Smooth muscle cell (in vitro differentiated cells): Measurements from ENCODE around the gene LRFN2. TPM values are rescaled to one million over a fixed set of nuclear protein-coding genes. Genes with fewer than 3 reads are reported as not detected.

Experiments
- DNase-seq: peaks from one replicate; lab custom pipeline; 2025; ENCODE audit not compliant: unreplicated experiment; lab: John Stamatoyannopoulos, UW
- H2AFZ ChIP-seq: fragments of 200-600 bp; sonication (generic); 2 replicates; pipeline ENCODE4 v1.6.0; 2016; ENCODE audit warnings: antibody characterized with exemption, low read depth, mild to moderate bottlenecking
- H3F3A ChIP-seq: fragments of 200-600 bp; sonication (generic); 2 replicates; pipeline ENCODE4 v1.6.0; 2017; ENCODE audit warnings: antibody characterized with exemption, low read depth
- H3K27ac ChIP-seq: fragments of 200-600 bp; sonication (generic); 2 replicates; pipeline ENCODE4 v1.5.1; 2016; ENCODE audit warnings: low read depth, mild to moderate bottlenecking
- H3K27me3 ChIP-seq: fragments of 200-600 bp; sonication (generic); 2 replicates; pipeline ENCODE4 v1.6.1; 2016; ENCODE audit warnings: low read depth, mild to moderate bottlenecking
- H3K36me3 ChIP-seq: fragments of 200-600 bp; sonication (generic); 2 replicates; pipeline ENCODE4 v1.5.1; 2016; ENCODE audit warnings: low read depth
- H3K4me1 ChIP-seq: fragments of 200-600 bp; sonication (generic); 2 replicates; pipeline ENCODE4 v1.5.1; 2016; ENCODE audit warnings: low read depth
- H3K4me2 ChIP-seq: fragments of 200-600 bp; sonication (generic); 2 replicates; pipeline ENCODE4 v1.6.0; 2016; ENCODE audit warnings: mild to moderate bottlenecking
- H3K4me3 ChIP-seq: fragments of 200-600 bp; sonication (generic); 2 replicates; pipeline ENCODE4 v1.5.1; 2016; ENCODE audit warnings: mild to moderate bottlenecking
- H3K79me2 ChIP-seq: fragments of 200-600 bp; sonication (generic); 2 replicates; pipeline ENCODE4 v1.6.0; 2016; ENCODE audit warnings: low read depth, mild to moderate bottlenecking
- H3K9ac ChIP-seq: fragments of 200-600 bp; sonication (generic); 2 replicates; pipeline ENCODE4 v1.6.0; 2016; ENCODE audit warnings: low read depth
- H3K9me3 ChIP-seq: fragments of 200-600 bp; sonication (generic); replicated peaks from 2 replicates; pipeline ENCODE4 v1.5.1; 2016; ENCODE audit warnings: low read depth
- H4K20me1 ChIP-seq: fragments of 200-600 bp; sonication (generic); 2 replicates; pipeline ENCODE4 v1.6.0; 2016; ENCODE audit warnings: low read depth
- WGBS: methylation state at CpG from one replicate; pipeline ENCODE4 v1.1.7; 2016; ENCODE audit warnings: low lambda C conversion rate; 5-methylcytosine and 5-hydroxymethylcytosine counted together
- polyA plus RNA-seq: library from polyadenylated mRNA; unstranded; fragments of >200 nt; fragmentation: Nextera tagmentation; extraction: Ambion mirVana; gene quantifications from 2 replicates; pipeline ENCODE4 v1.2.1, GENCODE V29; 2016
- total RNA-seq: library from RNA; depleted of rRNA; stranded (reverse); fragments of >200 nt; gene quantifications from 2 replicates; pipeline ENCODE4 v1.2.3, GENCODE V29; 2014
- TF ChIP-seq, protein P1 (sequence below): fragments of 200-600 bp; sonication (generic); IDR thresholded peaks from 2 replicates; pipeline ENCODE4 v1.5.1; 2017; ENCODE audit warnings: borderline replicate concordance, mild to moderate bottlenecking, antibody characterized with exemption; ENCODE audit not compliant: insufficient read depth, poor library complexity, severe bottlenecking

The LRFN2 gene
- total and polyA plus RNA-seq, 2 experiments from 2014 or later, result 0.04 to 0.57 TPM

DNA sequence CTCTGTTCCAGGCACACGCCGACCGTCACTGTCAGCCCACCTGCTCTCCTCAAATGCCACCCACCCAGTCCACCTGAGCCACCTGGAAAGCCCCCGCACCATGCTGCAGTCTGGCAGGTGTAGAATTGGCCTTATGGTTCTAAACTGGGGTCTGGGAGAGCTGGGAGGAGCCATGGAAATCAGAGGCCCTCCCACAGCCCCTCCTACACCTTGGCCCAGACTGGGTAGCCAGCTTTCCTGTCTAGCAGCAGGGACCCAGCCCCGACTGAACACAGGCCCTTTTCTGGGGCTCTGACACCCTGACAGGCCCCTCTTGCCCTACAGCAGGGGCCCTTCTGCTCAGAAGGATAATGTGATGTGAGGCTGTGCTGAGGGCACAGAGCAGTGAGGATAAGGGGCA, 31.1 kb downstream of the LRFN2 start:
- Histone ChIP-seq H2AFZ (no peak overlapping the region), H3K9me3 (no peaks in the 10 kb centered on the region), H3K4me3 (no peak overlapping the region), H3K36me3 (no peaks in the 10 kb centered on the region), H3K27ac (no peak overlapping the region), H3K27me3 (peaks cover 30% of the 10 kb centered on the region), H3K9ac (no peak overlapping the region), H3K4me1 (no peaks in the 10 kb centered on the region), H4K20me1 (no peaks in the 10 kb centered on the region), H3K4me2 (no peak overlapping the region), H3K79me2 (no peaks in the 10 kb centered on the region), H3F3A (no peaks in the 10 kb centered on the region)
- TF ChIP-seq, protein P1, sequence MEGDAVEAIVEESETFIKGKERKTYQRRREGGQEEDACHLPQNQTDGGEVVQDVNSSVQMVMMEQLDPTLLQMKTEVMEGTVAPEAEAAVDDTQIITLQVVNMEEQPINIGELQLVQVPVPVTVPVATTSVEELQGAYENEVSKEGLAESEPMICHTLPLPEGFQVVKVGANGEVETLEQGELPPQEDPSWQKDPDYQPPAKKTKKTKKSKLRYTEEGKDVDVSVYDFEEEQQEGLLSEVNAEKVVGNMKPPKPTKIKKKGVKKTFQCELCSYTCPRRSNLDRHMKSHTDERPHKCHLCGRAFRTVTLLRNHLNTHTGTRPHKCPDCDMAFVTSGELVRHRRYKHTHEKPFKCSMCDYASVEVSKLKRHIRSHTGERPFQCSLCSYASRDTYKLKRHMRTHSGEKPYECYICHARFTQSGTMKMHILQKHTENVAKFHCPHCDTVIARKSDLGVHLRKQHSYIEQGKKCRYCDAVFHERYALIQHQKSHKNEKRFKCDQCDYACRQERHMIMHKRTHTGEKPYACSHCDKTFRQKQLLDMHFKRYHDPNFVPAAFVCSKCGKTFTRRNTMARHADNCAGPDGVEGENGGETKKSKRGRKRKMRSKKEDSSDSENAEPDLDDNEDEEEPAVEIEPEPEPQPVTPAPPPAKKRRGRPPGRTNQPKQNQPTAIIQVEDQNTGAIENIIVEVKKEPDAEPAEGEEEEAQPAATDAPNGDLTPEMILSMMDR, result no peak
- no peak for DNase-seq
- 83% methylated on average over 5 of the region's 5 CpGs for WGBS

- H3K9me3 ChIP-seq, result no peaks in the 10 kb centered on the region
- no peak for DNase-seq
- H3K4me3 ChIP-seq, result no peak overlapping the region
- no peaks in the 10 kb centered on the region for H3K4me1 ChIP-seq
- no peaks in the 10 kb centered on the region for H3K79me2 ChIP-seq
- H3F3A ChIP-seq, result no peaks in the 10 kb centered on the region
- 74% methylated on average over 8 of the region's 8 CpGs for WGBS
- H3K27me3 ChIP-seq, result peaks cover 30% of the 10 kb centered on the region
- no peaks in the 10 kb centered on the region for H4K20me1 ChIP-seq
- H3K36me3 ChIP-seq, result no peaks in the 10 kb centered on the region
- H2AFZ ChIP-seq, result no peak overlapping the region
- H3K9ac ChIP-seq, result no peak overlapping the region
- TF ChIP-seq, protein P1, result no peak
- no peak overlapping the region for H3K4me2 ChIP-seq
- no peak overlapping the region for H3K27ac ChIP-seq
These were observed 32.1 kb downstream of the LRFN2 start for GRCh38 chr6:40555092-40555491.

- Histone ChIP-seq H3F3A (no peaks in the 10 kb centered on the region), H3K79me2 (no peaks in the 10 kb centered on the region), H4K20me1 (no peaks in the 10 kb centered on the region), H3K27ac (no peak overlapping the region), H3K9ac (no peak overlapping the region), H2AFZ (no peak overlapping the region), H3K4me2 (no peak overlapping the region), H3K9me3 (no peaks in the 10 kb centered on the region), H3K27me3 (peaks cover 30% of the 10 kb centered on the region), H3K4me1 (no peaks in the 10 kb centered on the region), H3K4me3 (no peak overlapping the region), H3K36me3 (no peaks in the 10 kb centered on the region)
- TF ChIP-seq, protein P1, result no peak
- no peak for DNase-seq
- 87% methylated on average over 4 of the region's 4 CpGs for WGBS
These were observed 34.2 kb downstream of the LRFN2 start for GRCh38 chr6:40552941-40553340.

GRCh38 chr6:40551966-40552505, 35.1 kb downstream of the LRFN2 start:
- Histone ChIP-seq H3K9me3 (no peaks in the 10 kb centered on the region), H3K27ac (no peak overlapping the region), H4K20me1 (no peaks in the 10 kb centered on the region), H3K36me3 (no peaks in the 10 kb centered on the region), H3K9ac (no peak overlapping the region), H3K4me2 (no peak overlapping the region), H3F3A (no peaks in the 10 kb centered on the region), H3K4me1 (no peaks in the 10 kb centered on the region), H3K79me2 (no peaks in the 10 kb centered on the region), H3K4me3 (no peak overlapping the region), H3K27me3 (peaks cover 30% of the 10 kb centered on the region), H2AFZ (no peak overlapping the region)
- WGBS, result 46% methylated on average over 4 of the region's 4 CpGs
- TF ChIP-seq, protein P1, result no peak
- no peak for DNase-seq
